H9 (cell line): ENCODE measurements around the gene BPIFB1. TPM values are rescaled to one million over a fixed set of nuclear protein-coding genes. Genes with fewer than 3 reads are reported as not detected.
A peak's percentile ranks its signal among the peaks of the same experiment; 100 is the strongest.

ENCODE experiments used
- DNase-seq: peaks from one replicate; pipeline ENCODE4 v3.0.0-alpha.2; 2017
- H2AFZ ChIP-seq: one replicate; pipeline ENCODE4 v1.6.1; 2013; ENCODE audit warnings: mild to moderate bottlenecking, low read length, control low read depth, moderate library complexity
- H2AK5ac ChIP-seq: 2 replicates; pipeline ENCODE4 v1.6.1; 2013; ENCODE audit warnings: low read length, control low read depth, mixed read lengths; ENCODE audit not compliant: insufficient read length
- H2BK120ac ChIP-seq: one replicate; pipeline ENCODE4 v1.6.1; 2013; ENCODE audit warnings: low read depth, mild to moderate bottlenecking, low read length, control low read depth, inconsistent platforms; ENCODE audit not compliant: poor library complexity, severe bottlenecking
- H2BK12ac ChIP-seq: 2 replicates; pipeline ENCODE4 v1.6.1; 2013; ENCODE audit warnings: low read length, control low read depth, mixed read lengths, low read depth; ENCODE audit not compliant: insufficient read length
- H2BK15ac ChIP-seq: 2 replicates; pipeline ENCODE4 v1.6.1; 2013; ENCODE audit warnings: low read depth, low read length, control low read depth
- H2BK20ac ChIP-seq: one replicate; pipeline ENCODE4 v1.6.1; 2013; ENCODE audit warnings: low read depth, mild to moderate bottlenecking, low read length, control low read depth, inconsistent platforms; ENCODE audit not compliant: poor library complexity, severe bottlenecking
- H2BK5ac ChIP-seq: 2 replicates; pipeline ENCODE4 v1.6.1; 2013; ENCODE audit warnings: low read length, control low read depth, mixed read lengths; ENCODE audit not compliant: insufficient read length
- H3K14ac ChIP-seq: 2 replicates; pipeline ENCODE4 v1.6.1; 2013; ENCODE audit warnings: low read length, control low read depth; ENCODE audit not compliant: insufficient read depth
- H3K18ac ChIP-seq: 2 replicates; pipeline ENCODE4 v1.6.1; 2013; ENCODE audit warnings: low read depth, mild to moderate bottlenecking, mixed read lengths, low read length, control low read depth; ENCODE audit not compliant: insufficient read length
- H3K23ac ChIP-seq: 2 replicates; pipeline ENCODE4 v1.6.1; 2013; ENCODE audit warnings: low read length, control low read depth, mixed read lengths, low read depth; ENCODE audit not compliant: insufficient read length
- H3K23me2 ChIP-seq: 2 replicates; pipeline ENCODE4 v1.6.1; 2013; ENCODE audit warnings: low read depth, mild to moderate bottlenecking, mixed read lengths, low read length, control low read depth; ENCODE audit not compliant: insufficient read length, poor library complexity, severe bottlenecking
- H3K27ac ChIP-seq: 2 replicates; pipeline ENCODE4 v1.5.1; 2013; ENCODE audit warnings: low read length, control low read depth, mixed read lengths, low read depth; ENCODE audit not compliant: insufficient read length
- H3K27me3 ChIP-seq: 2 replicates; pipeline ENCODE4 v1.6.1; 2013; ENCODE audit warnings: low read length, control low read depth, inconsistent platforms; ENCODE audit not compliant: insufficient read depth
- H3K4ac ChIP-seq: 2 replicates; pipeline ENCODE4 v1.6.1; 2013; ENCODE audit warnings: low read depth, mild to moderate bottlenecking, control low read depth, inconsistent platforms, low read length, moderate library complexity
- H3K4me1 ChIP-seq: 2 replicates; pipeline ENCODE4 v1.6.1; 2013; ENCODE audit warnings: low read length, control low read depth, inconsistent platforms; ENCODE audit not compliant: insufficient read depth
- H3K4me2 ChIP-seq: 2 replicates; pipeline ENCODE4 v1.6.1; 2013; ENCODE audit warnings: low read length, control low read depth, mixed read lengths; ENCODE audit not compliant: insufficient read length, insufficient read depth
- H3K56ac ChIP-seq: 2 replicates; pipeline ENCODE4 v1.6.1; 2013; ENCODE audit warnings: low read depth, mild to moderate bottlenecking, mixed read lengths, low read length, control low read depth; ENCODE audit not compliant: insufficient read length
- H3K79me1 ChIP-seq: 2 replicates; pipeline ENCODE4 v1.6.1; 2013; ENCODE audit warnings: low read depth, mild to moderate bottlenecking, moderate library complexity, low read length, control low read depth, inconsistent platforms; ENCODE audit not compliant: insufficient read depth, poor library complexity, severe bottlenecking
- H3K79me2 ChIP-seq: 2 replicates; pipeline ENCODE4 v1.6.1; 2013; ENCODE audit warnings: low read length, control low read depth, inconsistent platforms; ENCODE audit not compliant: insufficient read depth
- H3K9ac ChIP-seq: 2 replicates; pipeline ENCODE4 v1.6.1; 2013; ENCODE audit warnings: low read length, control low read depth, mixed read lengths; ENCODE audit not compliant: insufficient read length; ENCODE audit errors: extremely low read depth
- H3K9me3 ChIP-seq: one replicate; pipeline ENCODE4 v1.6.1; 2013; ENCODE audit warnings: low read depth, low read length, inconsistent platforms; ENCODE audit not compliant: control insufficient read depth
- H3T11ph ChIP-seq: one replicate; pipeline ENCODE4 v1.6.1; 2013; ENCODE audit warnings: mild to moderate bottlenecking, low read length, control low read depth, inconsistent platforms
- H4K20me1 ChIP-seq: one replicate; pipeline ENCODE4 v1.6.1; 2013; ENCODE audit not compliant: control insufficient read depth, insufficient read length, insufficient read depth
- H4K5ac ChIP-seq: 2 replicates; pipeline ENCODE4 v1.6.1; 2013; ENCODE audit warnings: low read depth, mild to moderate bottlenecking, mixed read lengths, low read length, control low read depth; ENCODE audit not compliant: insufficient read length
- H4K8ac ChIP-seq: replicated peaks from 2 replicates; pipeline ENCODE4 v1.6.1; 2013; ENCODE audit warnings: low read length, control low read depth, mixed read lengths, low read depth; ENCODE audit not compliant: insufficient read length
- H4K91ac ChIP-seq: 2 replicates; pipeline ENCODE4 v1.6.1; 2013; ENCODE audit warnings: low read depth, mild to moderate bottlenecking, moderate library complexity, mixed read lengths, low read length, control low read depth; ENCODE audit not compliant: insufficient read length
- H3K27ac Mint-ChIP-seq, 3 experiments: 2 replicates in 2 of 3; 3 replicates in 1 of 3; pipeline ENCODE4 v1.8.0; 2020 to 2021; ENCODE audit warnings: mixed read lengths in 3 of 3, mild to moderate bottlenecking in 1 of 3, moderate library complexity in 1 of 3
- H3K27me3 Mint-ChIP-seq: 2 replicates; pipeline ENCODE4 v1.8.0; 2021; ENCODE audit warnings: low read depth, mild to moderate bottlenecking, moderate library complexity, mixed read lengths
- H3K36me3 Mint-ChIP-seq, 3 experiments: 2 replicates in 2 of 3; 3 replicates in 1 of 3; pipeline ENCODE4 v1.8.0; 2020 to 2021; ENCODE audit warnings: low read depth in 3 of 3, mixed read lengths in 3 of 3; ENCODE audit not compliant: insufficient read depth in 1 of 3
- H3K4me1 Mint-ChIP-seq, 2 experiments: 2 replicates each; pipeline ENCODE4 v1.8.0; 2020; ENCODE audit warnings: mixed read lengths in 2 of 2
- H3K4me3 Mint-ChIP-seq, 2 experiments: 2 replicates in 1 of 2; 3 replicates in 1 of 2; pipeline ENCODE4 v1.8.0; 2020 to 2021; ENCODE audit warnings: mild to moderate bottlenecking in 2 of 2, mixed read lengths in 2 of 2, moderate library complexity in 1 of 2
- H3K9me3 Mint-ChIP-seq, 2 experiments: 2 replicates in 1 of 2; 3 replicates in 1 of 2; pipeline ENCODE4 v1.8.0; 2020; ENCODE audit warnings: mild to moderate bottlenecking in 2 of 2, mixed read lengths in 2 of 2, moderate library complexity in 1 of 2
- CTCF ChIP-seq: fragments of 200-600 bp; sonication (generic); conservative IDR thresholded peaks from 3 replicates; pipeline ENCODE4 v1.8.0; 2021; ENCODE audit warnings: antibody characterized with exemption, mild to moderate bottlenecking
- WGBS: extraction: QIAGEN DNeasy Blood & Tissue Kit; methylation state at CpG from one replicate; pipeline ENCODE4 v1.1.7; 2013; ENCODE audit warnings: missing lambda C conversion rate, low lambda C conversion rate, mixed read lengths; ENCODE audit not compliant: insufficient read length; ENCODE audit errors: extremely low coverage; 5-methylcytosine and 5-hydroxymethylcytosine counted together
- total RNA-seq: library from RNA; stranded (reverse); gene quantifications from 2 replicates; pipeline ENCODE4 v1.2.1, GENCODE V29; 2021

The BPIFB1 gene
- total RNA-seq, 1 experiment from 2014 or later, result not detected

- H3K4ac ChIP-seq, result no peak overlapping the region
- H2BK12ac ChIP-seq, result no peak overlapping the region
- H3K27me3 ChIP-seq, result no peaks in the 10 kb centered on the region
- H3K79me2 ChIP-seq, result no peaks in the 10 kb centered on the region
- no peak overlapping the region for H2BK20ac ChIP-seq
- H3K14ac ChIP-seq, result no peak overlapping the region
- H3K27me3 Mint-ChIP-seq, result peaks cover 37% of the 10 kb centered on the region
- no peak overlapping the region for H4K8ac ChIP-seq
- H3T11ph ChIP-seq, result no peak overlapping the region
- H4K5ac ChIP-seq, result no peak overlapping the region
- H2AK5ac ChIP-seq, result no peak overlapping the region
- no peaks in the 10 kb centered on the region for H3K23me2 ChIP-seq
- no peaks in the 10 kb centered on the region for H3K79me1 ChIP-seq
- no peak overlapping the region for H3K4me2 ChIP-seq
- H3K9ac ChIP-seq, result no peak overlapping the region
- no peak overlapping the region for H3K27ac Mint-ChIP-seq
- H4K91ac ChIP-seq, result no peak overlapping the region
- H3K4me1 Mint-ChIP-seq, result peaks cover 2 to 11% of the 10 kb centered on the region in 2 experiments; a peak in 3 of 4 replicates
- H2BK120ac ChIP-seq, result no peak overlapping the region
- no peak overlapping the region for H2AFZ ChIP-seq
- H3K27ac ChIP-seq, result no peak overlapping the region
- H3K18ac ChIP-seq, result no peak overlapping the region
- H2BK15ac ChIP-seq, result no peak overlapping the region
- no peak overlapping the region for H3K23ac ChIP-seq
- H3K9me3 Mint-ChIP-seq, result no peaks in the 10 kb centered on the region; a peak in 1 of 5 replicates
- WGBS, result no CpG with 5 or more reads among the region's 11 CpGs
- TF ChIP-seq CTCF, result no peak
- H2BK5ac ChIP-seq, result no peak overlapping the region
- no peak overlapping the region for H3K56ac ChIP-seq
- H3K36me3 Mint-ChIP-seq, result no peaks in the 10 kb centered on the region; a peak in 1 of 7 replicates
- DNase-seq, result peak; percentile 53
- H4K20me1 ChIP-seq, result no peaks in the 10 kb centered on the region
- H3K9me3 ChIP-seq, result no peaks in the 10 kb centered on the region
- no peaks in the 10 kb centered on the region for H3K4me1 ChIP-seq
- H3K4me3 Mint-ChIP-seq, result no peak overlapping the region
Observed at GRCh38 chr20:33298391-33298790, 15.4 kb downstream of the BPIFB1 start.
